Left renal cortex interstitium (tissue), 4 donors: ENCODE data around the gene YARS1. TPM values are rescaled to one million over a fixed set of nuclear protein-coding genes. Genes with fewer than 3 reads are reported as not detected.

ENCODE experiments used
- DNase-seq, 4 donors: peaks; one replicate each; pipeline ENCODE4 v3.0.0-alpha.2; 2013; ENCODE audit warnings: low read depth in 4 of 4, low spot score in 2 of 4, missing footprints in 1 of 4
- polyA plus RNA-seq, 4 donors: library from polyadenylated mRNA; unstranded; fragments of 120-200 nt; gene quantifications; one replicate each; pipeline ENCODE4 v1.2.1, GENCODE V29; 2013; ENCODE audit not compliant: insufficient read length in 4 of 4

Gene YARS1
- 10 to 100 TPM; 52.0 to 72.6 (median 59.5) TPM for polyA plus RNA-seq

DNA sequence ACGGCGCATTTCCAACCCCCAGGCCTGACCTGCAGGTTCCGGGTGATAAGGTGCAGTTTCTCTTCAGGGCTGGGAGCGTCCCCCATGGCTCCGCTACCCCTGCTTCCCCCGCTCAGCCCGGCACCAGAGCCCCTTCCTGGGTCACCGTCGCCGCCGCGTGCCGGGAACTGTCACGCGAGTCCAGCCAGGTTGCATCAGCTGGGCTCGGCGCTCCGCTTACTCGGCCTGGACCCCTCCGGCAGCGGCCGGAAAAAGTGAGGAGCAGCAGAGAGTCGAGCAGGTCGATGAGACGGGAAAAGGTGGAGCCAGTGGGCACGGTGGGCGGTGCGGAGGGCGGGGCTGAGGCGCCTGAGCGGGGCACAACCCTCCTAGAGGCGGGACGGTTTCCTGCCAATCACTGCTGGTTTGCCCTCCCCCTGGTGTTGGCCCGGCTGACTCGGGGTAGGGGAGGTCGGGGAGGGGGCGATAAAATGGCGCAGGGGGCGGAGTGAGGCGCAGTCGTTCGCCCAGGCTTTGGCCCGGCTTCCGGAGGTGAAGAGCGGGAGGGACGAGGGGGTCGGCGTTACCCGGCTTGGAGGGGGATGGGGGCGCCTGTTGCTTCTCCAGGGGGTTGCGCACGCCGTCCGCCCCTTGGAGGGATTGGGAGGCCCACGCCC, at the start of gene YARS1, which contains the start of gene S100PBP:
TSS of gene YARS1 (minus strand) at position 200 of the 656 bp plus-strand sequence. CDS start at position 86, 114 bp downstream.
TSS of gene S100PBP (plus strand) at position 495 of the 656 bp plus-strand sequence. CDS start 8,447 bp downstream, outside the sequence.
- peak; percentile 86 to 98 (median 96) for DNase-seq

DNA sequence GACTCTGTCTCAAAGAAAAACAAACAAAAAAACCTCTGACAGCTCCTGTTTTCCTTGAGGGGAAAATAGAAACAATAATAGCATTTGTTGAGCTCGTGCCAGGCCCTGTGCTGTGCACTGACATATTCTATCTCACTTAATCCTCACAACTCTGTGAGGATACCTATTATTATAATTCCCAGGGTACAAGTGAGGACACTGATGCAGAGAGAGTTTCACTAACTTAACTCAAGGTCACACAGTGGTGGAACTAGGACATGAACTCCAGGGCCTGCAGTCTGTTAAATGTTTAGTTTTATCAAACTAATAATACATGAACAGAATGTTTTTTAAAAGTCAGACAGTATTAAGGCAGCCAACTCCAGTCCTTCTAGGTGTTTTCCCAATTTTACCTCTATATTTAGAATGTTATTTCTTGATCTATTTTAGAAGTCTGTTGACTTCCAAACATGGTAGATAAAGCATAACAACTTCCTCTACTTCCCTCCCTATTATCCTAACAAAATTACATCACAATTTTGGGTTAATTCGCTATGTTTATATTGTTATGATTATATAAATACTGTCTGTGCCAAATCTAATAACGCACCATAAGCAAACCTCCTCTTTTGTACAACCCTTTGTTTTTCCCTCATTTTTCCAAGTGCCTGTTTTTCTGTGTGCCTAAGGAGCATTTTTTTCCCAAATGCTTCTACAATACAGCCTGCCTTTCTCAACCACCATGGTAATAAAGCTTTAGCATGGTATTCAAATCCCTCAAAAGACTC, 48.7 kb upstream of the YARS1 start:
- no peak for DNase-seq

DNA sequence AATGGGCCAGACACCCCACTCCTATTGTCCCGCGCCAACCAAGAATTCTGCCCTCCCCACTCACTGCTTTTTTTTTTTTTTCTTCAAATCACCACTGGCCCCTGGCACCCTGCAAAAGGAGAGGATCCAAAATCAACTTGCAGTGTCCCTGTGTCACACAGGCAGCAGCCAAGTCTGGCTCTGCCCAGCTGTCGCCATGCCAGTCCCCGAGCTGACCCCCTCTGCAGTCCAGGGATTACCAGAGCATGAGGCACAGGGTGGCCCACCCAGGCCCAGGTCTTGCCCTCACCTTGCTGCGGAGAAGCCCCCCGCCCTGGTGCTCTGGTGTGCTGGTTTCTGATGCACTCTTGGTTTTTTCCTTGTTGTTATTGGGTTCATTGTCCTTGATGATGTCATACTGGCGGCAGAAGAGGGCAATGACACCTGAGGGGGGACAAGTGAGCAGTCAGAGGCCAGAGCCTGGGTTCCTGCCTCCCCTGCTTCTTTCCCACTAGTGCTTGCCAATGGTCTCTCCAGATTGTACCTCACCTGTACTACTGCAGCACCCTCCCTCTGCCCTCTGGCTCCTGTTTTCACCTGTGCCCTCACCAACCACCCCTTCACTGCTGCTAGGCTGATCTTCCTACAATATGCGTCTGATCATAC, 47.3 kb upstream of the YARS1 start:
- DNase-seq: no peak

GRCh38 chr1:32863881-32864245, 46.7 kb upstream of the YARS1 start:
- no peak for DNase-seq

- no peak for DNase-seq
Measured at GRCh38 chr1:32863218-32863880, 46.2 kb upstream of the YARS1 start.

DNA sequence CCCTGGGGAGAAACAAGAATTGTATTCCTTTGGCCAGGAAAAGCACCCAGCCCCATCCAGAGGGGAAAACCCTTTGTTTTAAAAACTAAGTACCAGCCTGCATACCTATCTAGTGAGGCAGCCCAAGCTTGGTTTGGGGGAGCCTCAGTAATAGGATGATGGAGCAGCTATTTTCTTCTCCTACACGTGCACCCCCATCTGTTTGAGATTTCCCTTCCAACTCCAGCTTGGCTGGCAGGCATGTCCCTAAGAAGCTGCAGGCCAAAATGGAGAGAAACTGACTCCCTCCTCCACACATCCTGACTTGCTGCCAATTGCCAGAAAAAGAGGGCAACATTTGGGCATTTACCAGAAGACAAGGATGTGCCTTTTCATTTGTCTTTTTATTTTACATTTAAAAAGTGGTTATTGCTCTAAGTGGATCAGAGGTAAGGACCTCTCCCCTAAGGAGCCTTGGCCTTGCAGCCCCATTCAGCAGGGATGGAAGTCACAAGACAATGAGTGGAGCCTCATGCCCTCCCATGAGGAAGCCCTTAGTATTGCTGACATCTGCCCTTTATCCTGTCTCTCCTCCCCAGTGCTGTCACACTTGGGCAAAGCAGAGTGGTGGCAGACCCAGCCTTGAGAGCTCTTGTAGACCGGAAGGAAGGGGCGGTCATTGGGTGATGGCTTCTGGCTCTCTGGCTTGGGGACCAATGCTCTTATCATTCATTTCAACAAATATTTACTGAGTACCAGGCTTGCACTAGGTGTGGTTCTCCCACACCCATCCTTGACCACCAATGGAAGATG, 44.9 kb upstream of the YARS1 start:
- DNase-seq: no peak

DNA sequence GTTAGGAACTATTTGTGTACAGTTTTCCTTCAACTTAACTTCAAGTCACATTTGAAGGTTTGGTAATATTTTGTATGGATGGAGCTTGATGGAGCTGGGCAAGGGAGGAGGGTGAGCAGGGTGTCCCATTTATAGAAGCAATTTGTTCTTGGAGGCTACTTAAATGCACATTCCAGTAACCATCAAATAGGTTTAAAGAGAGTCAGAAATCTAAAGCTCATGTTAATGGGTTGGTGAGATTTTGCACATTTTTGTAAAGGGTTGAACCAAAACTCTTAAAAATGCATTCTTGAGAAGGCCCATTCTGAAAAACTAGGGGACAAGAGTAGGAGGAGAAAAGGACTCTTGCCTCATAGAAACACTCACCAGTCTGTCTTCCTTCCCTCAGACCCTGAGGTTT, 43.4 kb upstream of the YARS1 start:
- no peak for DNase-seq

DNA sequence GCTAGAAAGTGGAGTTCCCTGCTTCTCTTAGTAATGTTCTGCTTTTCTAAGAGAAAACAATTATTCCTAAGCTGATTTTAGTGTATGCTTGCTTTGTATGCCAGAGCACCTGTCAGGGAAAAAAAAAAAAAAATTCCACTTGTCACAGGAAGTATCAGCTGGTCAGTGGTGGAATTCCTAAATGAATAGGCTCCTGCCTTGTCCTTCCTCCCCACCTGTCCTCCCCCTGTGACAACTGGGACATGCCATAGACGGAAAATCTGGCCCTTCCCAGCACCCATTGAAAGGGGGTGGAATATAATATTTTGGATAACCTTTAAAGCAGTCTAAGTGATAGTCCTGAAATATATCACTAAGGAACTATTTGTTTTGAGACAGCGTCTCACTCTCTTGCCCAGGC, 42.8 kb upstream of the YARS1 start:
- no peak for DNase-seq

DNA sequence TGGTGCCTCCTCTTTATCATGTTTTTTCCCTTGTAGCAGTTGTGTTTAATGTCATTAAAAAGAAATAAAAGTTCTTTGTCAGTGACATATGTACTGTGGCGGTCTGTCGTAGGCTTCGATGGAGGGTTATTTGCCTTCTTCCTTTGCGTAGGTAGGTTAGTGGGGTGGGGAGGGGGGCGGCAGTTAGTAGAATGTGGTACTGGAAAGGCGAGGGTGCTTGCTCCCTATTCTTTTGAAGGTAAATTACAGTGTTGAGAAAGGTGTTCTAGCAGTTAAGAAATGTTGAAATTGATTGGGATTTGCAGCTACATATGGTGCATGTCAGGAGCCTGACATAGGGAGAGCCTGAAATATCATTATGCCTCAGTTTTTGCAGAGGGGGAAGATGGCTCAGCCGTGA, 41.6 kb upstream of the YARS1 start:
- no peak for DNase-seq

- DNase-seq: no peak
Measured at GRCh38 chr1:32858136-32858535, 41.0 kb upstream of the YARS1 start.

DNA sequence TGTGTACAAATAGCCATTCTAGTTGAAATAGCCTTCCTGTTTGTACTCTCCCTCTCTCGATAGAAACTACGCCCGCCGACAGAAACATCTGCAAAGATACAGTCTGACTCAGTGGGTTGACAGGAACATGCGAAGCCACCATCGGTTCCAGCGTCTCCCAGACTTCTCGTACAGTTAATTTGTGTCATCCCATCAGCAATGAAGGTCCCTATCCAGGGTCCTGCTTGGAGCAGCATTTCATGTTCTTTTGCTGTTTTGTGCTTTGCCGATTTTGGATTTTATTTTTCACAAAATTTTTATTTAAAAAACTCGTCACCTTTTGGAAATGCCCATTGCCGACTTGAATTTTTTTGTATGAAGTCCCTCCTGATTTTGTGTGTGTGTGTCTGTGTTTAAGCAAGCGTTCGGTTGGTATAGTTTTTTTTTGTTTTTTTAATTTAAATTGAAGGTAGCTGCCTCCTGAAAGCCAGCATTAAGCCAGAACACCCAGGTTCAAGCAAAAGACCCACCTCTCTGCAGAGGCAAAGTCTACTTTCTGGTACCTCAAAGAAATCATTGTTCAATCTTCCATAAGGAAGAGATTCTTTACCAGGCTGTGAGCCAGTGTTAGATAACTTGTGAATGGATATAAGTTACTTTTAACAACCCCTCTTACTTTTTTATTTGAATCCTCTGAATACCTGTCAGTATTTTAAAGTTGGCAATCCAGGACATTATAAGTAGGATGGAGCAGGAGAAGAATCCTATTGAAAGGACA, 38.9 kb upstream of the YARS1 start:
- no peak for DNase-seq

DNA sequence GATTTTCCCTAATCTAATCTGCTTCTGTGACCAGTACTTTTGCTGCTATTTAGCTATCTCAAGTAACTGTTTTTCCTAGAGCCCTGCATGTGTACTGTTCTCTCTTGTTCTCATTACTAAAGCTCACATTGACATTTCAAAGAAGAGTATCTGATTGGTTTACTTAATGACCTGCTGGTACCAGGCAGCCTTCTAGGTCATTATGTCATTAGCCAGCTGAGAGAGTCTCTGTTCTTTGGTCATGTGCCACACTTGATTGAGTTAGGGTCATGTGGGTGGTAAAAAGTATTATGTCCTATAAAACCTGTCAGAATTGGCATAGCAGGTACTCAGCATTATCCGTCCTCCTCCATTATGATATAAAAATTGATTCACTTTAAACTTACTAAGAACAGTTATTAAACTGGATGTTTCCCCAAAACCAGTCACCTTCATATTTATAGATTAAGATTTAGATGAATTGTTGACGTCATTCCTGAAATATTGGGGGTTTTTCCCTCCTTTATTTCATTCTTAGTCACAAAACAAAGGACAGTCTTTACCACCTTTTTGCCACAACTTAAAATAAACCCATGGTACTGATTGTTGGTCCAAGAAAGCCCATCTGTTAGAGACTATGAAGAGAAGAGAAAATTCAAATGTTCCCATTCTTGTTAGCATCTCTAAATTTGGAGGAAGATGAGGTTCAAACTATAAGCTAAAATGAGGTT, 31.4 kb upstream of the YARS1 start:
- DNase-seq: no peak

GRCh38 chr1:32831878-32832277, 14.7 kb upstream of the YARS1 start:
- DNase-seq: no peak

DNA sequence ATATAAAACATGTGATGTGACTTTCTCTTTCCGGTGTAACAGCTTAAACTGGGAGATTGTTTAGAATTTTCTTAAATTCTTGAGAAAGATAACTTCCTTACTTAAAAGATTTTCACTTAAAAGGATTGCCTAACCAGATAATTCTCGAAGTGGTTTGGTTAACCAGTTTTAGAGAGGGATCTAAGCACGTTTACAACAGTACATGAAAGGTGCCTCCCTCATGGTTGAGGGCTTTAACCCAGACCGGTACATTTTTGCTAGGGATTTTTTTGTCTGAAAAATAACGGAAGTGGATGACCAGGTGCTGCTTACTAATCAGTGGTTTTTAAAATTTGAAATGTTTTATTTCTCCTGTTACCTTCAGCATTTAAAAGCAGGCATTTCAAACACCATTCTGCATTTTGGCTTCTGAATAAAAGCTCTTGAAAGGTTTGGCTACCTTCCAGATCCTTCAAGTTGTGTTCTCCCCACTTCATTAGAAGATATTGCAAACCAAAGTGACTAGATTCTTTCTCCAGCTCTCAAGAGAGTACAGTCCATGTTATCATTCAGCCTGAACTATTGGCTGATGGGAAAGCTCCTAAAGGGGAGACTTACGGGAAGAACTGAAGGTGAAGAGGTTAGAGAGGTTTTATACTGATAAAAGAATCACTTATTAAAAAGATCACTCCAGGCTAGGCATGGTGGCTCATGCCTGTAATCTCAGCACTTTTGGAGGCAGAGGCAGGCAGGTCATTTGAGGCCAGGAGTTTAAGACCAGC, 13.1 kb upstream of the YARS1 start:
- no peak for DNase-seq

DNA sequence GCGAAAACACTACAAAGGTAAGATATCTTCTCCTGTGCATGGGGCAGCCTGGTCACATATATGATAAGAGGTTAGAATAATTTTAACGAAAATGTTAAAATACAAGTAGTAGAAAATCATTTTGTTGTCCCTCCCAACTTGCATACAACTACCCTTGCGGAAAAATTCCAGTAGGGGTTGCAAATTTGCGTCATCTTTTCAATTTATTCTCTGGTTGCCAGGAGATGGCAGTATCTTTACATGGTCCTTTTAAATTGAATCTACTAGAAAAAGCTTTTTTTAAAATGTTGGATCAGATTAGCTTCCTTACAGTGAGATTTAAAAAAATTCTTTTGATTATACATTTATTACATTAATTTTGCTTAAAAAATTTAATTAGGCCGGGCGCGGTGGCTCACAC, 11.2 kb upstream of the YARS1 start:
- DNase-seq: no peak

DNA sequence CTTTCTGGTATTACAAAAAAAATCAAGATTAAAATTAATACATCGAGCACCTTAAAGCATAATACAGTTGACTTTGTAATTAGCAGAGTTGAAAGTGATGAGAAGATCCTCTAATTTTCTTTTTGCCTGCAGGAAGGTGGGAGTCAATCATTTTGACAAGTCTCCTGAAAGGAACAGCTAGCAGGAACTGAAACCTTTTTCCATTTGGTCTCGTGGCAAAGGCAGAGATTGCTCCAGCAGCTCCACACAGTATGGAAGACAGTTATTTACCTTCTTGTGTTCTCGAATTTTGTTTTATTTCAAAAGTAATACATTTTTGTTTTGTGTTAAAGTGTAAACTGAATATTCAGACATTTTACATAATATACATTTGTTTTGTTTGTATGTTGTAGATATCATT, 8.0 kb upstream of the YARS1 start:
- DNase-seq: no peak

GRCh38 chr1:32818804-32819541, 1.8 kb upstream of the YARS1 start:
- DNase-seq: peak in 1 of 4 donors; percentile 6
